RWPE1 (cell line): Measurements from ENCODE around the gene CTF1.
A peak's percentile ranks its signal among the peaks of the same experiment; 100 is the strongest.

Experiments used
- CTCF ChIA-PET: fragments of 350-600 bp; sonication (Branson Sonifier 250); formaldehyde crosslinking; extraction: SDS; loops from one replicate; lab custom pipeline; 2021; lab: Yijun Ruan, JAX
- POLR2A ChIA-PET: fragments of 400-600 bp; formaldehyde crosslinking; extraction: SDS; loops from one replicate; lab custom pipeline; 2020; ENCODE audit warnings: antibody characterized with exemption; ENCODE audit not compliant: low non-redundant PET; lab: Yijun Ruan, JAX
- DNase-seq: peaks from one replicate; pipeline ENCODE4 v3.0.0; 2012; ENCODE audit warnings: low spot score
- H3K27ac ChIP-seq: fragments of 450-650 bp; 2 replicates; pipeline ENCODE4 v1.5.1; 2017
- TF ChIP-seq, protein P1 (sequence below): fragments of 450-650 bp; conservative IDR thresholded peaks from 2 replicates; pipeline ENCODE4 v1.5.1; 2017; ENCODE audit warnings: low read depth, mild to moderate bottlenecking

CTF1 gene

GRCh38 chr16:30893744-30894539 is 2.5 kb upstream of the CTF1 start, which contains the start of gene BCL7C:
BCL7C (minus strand) TSS chr16:30894077; CDS start chr16:30893944, 133 bp downstream.
- ChIA-PET CTCF (interaction anchor here (0.5 to 1.4 kb wide), 3 partner anchors 40 to 80 kb away, joined by 3 read pairs; no protein-coding TSS in a partner anchor), POLR2A (no interaction called here)
- TF ChIP-seq, protein P1, sequence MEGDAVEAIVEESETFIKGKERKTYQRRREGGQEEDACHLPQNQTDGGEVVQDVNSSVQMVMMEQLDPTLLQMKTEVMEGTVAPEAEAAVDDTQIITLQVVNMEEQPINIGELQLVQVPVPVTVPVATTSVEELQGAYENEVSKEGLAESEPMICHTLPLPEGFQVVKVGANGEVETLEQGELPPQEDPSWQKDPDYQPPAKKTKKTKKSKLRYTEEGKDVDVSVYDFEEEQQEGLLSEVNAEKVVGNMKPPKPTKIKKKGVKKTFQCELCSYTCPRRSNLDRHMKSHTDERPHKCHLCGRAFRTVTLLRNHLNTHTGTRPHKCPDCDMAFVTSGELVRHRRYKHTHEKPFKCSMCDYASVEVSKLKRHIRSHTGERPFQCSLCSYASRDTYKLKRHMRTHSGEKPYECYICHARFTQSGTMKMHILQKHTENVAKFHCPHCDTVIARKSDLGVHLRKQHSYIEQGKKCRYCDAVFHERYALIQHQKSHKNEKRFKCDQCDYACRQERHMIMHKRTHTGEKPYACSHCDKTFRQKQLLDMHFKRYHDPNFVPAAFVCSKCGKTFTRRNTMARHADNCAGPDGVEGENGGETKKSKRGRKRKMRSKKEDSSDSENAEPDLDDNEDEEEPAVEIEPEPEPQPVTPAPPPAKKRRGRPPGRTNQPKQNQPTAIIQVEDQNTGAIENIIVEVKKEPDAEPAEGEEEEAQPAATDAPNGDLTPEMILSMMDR, result peak; percentile 67
- peak within 1 kb of the TSS; percentile 99 for H3K27ac ChIP-seq
- DNase-seq, result peak; percentile 71

DNA sequence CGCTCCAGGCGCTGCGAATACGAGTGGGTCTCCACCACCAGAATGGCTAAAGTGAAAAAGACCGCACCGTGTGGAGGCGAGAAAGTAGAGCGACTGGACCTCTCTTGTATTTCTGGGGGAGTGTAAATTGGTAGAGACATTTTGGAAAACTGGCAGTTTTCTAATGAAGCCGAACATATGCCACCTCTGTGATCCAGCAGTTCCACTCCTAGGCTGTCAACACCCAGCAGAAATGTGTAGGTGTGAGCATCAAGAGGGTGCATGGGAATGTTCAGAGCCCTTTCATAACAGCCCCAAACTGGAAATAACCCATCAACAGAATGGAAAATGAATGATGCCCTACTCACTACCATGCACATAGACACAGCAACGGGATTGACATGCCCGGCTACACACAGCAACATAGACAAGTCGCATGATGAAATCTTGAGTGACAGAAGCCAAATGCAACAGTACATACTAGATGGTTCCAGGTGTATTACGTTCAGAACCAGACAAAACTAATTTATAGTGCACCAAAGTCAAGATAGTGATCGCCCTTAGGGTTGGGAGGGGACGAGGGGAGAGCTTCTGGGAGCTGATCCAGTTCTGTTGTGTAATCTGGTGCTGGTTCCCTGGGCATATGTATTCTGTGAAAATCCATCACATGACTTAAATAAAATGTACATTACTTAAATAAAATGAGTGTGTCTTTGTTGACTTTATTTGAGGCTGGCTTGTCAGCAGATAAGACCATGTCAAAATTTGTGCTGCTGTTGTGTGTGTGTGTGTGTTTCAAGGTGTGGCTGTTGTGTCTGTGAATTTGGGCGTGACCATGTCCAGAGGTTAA is 1.7 kb upstream of the CTF1 start:
- CTCF ChIA-PET, result interaction anchor here (0.5 to 2.4 kb wide), 2 partner anchors 47 to 50 kb away, joined by 4 to 12 read pairs; no protein-coding TSS in a partner anchor
- POLR2A ChIA-PET, result interaction anchor here (0.5 kb wide), 1 partner anchor 531 kb away, joined by 3 read pairs; no protein-coding TSS in a partner anchor
- H3K27ac ChIP-seq, result peak overlapping the region; percentile 99
- no peak for DNase-seq
- TF ChIP-seq, protein P1, result no peak

DNA sequence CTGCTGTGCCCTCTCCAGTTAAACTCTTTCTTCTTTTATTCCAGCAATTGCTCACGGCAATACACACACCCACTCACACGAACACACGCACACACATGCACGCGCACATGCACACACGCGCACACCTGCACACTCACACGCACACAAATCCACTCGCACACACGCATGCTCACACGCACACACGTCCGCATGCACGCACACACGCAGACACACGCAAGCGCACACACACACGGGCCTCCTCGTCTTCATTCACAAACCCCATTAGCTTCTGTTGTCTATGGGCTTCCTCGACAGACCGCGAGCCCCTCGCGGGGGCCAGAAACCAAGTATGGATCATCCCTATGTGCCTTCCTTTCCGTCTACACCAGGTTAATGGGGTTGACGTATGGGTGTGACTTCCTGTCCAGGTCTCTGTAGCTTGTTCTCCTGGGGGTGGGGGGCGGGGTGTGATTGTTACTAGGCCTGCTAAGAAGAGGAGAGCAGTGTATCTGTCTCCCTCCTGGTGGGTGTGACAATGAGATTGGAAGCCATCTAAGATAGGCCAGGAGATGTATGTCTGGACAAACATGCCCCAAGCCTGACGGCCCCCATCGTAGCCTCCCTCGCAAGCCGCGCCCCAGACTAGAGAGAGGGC is 670 bp upstream of the CTF1 start:
- ChIA-PET CTCF (interaction anchor here (0.6 to 2.4 kb wide), 3 partner anchors 11 to 51 kb away, joined by 3 to 12 read pairs (median 4); no protein-coding TSS in a partner anchor), POLR2A (interaction anchor here (0.6 kb wide), 1 partner anchor 45 kb away, joined by 3 read pairs; no protein-coding TSS in a partner anchor)
- H3K27ac ChIP-seq, result peak overlapping the region; percentile 99
- DNase-seq, result no peak
- TF ChIP-seq, protein P1, result no peak

- ChIA-PET POLR2A (no interaction called here), CTCF (interaction anchor here (2.4 kb wide), 1 partner anchor 52 kb away, joined by 12 read pairs; no protein-coding TSS in a partner anchor)
- peak; percentile 82 for DNase-seq
- TF ChIP-seq, protein P1, result no peak
- peak overlapping the region; percentile 99 for H3K27ac ChIP-seq
These were observed 697 bp downstream of the CTF1 start for GRCh38 chr16:30896889-30897733.

- H3K27ac ChIP-seq, result peak overlapping the region; percentile 11; the same call in 1 of the 2 replicates
- TF ChIP-seq, protein P1, result no peak
- ChIA-PET CTCF (interaction anchor here (3.8 kb wide), 1 partner anchor 55 kb away, joined by 47 read pairs; no protein-coding TSS in a partner anchor), POLR2A (no interaction called here)
- DNase-seq, result no peak
These were observed 3.4 kb downstream of the CTF1 start for GRCh38 chr16:30899794-30900193.
